Breast epithelium (tissue), 4 donors: ENCODE measurements around the gene ST7. TPM values are rescaled to one million over a fixed set of nuclear protein-coding genes. Genes with fewer than 3 reads are reported as not detected.
"Not testable (repeated sequence)": the region's sequence is repeated elsewhere in the genome, so short reads cannot be mapped to it uniquely, and the experiment has no call there.

ENCODE experiments used
- DNase-seq, 2 donors: peaks; one replicate each; pipeline ENCODE4 v3.0.0-alpha.2; 2019; ENCODE audit warnings: low spot score in 2 of 2
- H3K27ac ChIP-seq, 2 donors: fragments of 200-600 bp; sonication (generic) in 1 of 2; one replicate each; pipeline ENCODE4 v1.5.1; 2016 to 2019; ENCODE audit warnings: mild to moderate bottlenecking in 1 of 2
- H3K27me3 ChIP-seq, 2 donors: fragments of 200-600 bp; sonication (generic) in 1 of 2; one replicate each; pipeline versions ENCODE4 v1.5.1 to v1.6.0; 2017 to 2019; ENCODE audit warnings: control low read depth in 1 of 2, mild to moderate bottlenecking in 1 of 2
- H3K36me3 ChIP-seq: fragments of 200-600 bp; one replicate; pipeline ENCODE4 v1.5.1; 2019
- H3K4me1 ChIP-seq, 2 donors: fragments of 200-600 bp; sonication (generic); one replicate each; pipeline ENCODE4 v1.5.1; 2016 to 2019; ENCODE audit warnings: control low read depth in 1 of 2
- H3K4me3 ChIP-seq, 3 donors: fragments of 200-600 bp; sonication (generic); 1 replicate in 2 of 3; 2 replicates in 1 of 3; pipeline ENCODE4 v1.5.1; 2016 to 2019; ENCODE audit warnings: mild to moderate bottlenecking in 3 of 3, moderate library complexity in 2 of 3
- H3K9me3 ChIP-seq, 2 donors: fragments of 200-600 bp; sonication (generic) in 1 of 2; one replicate each; pipeline ENCODE4 v1.5.1; 2016 to 2019; ENCODE audit warnings: control low read depth in 1 of 2
- POLR2A ChIP-seq: fragments of 450-650 bp; IDR thresholded peaks from one replicate; pipeline ENCODE4 v1.6.1; 2016; ENCODE audit warnings: antibody characterized with exemption, mild to moderate bottlenecking, moderate library complexity
- POLR2AphosphoS5 ChIP-seq, 3 donors: sonication (generic); formaldehyde crosslinking; IDR thresholded peaks; one replicate each; pipeline ENCODE4 v1.6.1; 2017; ENCODE audit warnings: antibody characterized with exemption in 3 of 3
- intact Hi-C: fragments of 100-400 bp; cut with DNase I; formaldehyde crosslinking; loops from one replicate; pipeline ENCODE4 v1.15.1; 2023; ENCODE audit warnings: low total_unique reads
- total RNA-seq, 3 donors: library from RNA; depleted of rRNA; stranded (reverse); fragments of >200 nt; gene quantifications; one replicate each; pipeline ENCODE4 v1.1.0, GENCODE V29; 2016
- TF ChIP-seq, protein P1 (sequence below), 3 donors: fragments of 450-650 bp; IDR thresholded peaks; one replicate each; pipeline ENCODE4 v1.5.1; 2016 to 2017; ENCODE audit warnings: antibody characterized with exemption in 3 of 3, mild to moderate bottlenecking in 3 of 3, moderate library complexity in 3 of 3

ST7 gene
- total RNA-seq, 3 donors from 2014 or later, result 24.3 to 41.4 (median 27.5) TPM

DNA sequence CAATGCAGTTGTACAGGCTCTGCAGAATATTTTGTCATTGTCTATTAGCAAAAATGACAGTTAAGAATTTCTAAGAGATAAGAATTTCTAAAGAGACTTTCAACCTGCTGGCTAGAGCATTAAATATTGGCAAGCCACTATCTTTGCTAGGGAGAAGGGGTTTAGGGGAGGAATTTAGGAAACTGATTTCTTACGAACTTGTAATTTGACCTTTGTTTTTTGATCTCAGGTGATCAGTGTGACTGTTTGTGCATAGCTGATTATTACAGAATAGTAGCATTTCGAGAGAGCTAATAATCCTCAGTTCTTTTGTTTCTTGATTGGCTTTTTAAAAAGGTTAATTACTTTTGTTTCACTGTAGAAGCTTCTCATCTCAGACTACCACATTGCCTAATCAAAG lies 68.1 kb downstream of the ST7 start:
- no peak overlapping the region for H3K27ac ChIP-seq
- intact Hi-C loops, result no loop called here
- DNase-seq, result no peak
- H3K4me1 ChIP-seq, result no peaks in the 10 kb centered on the region
- H3K27me3 ChIP-seq, result no peaks in the 10 kb centered on the region
- H3K9me3 ChIP-seq, result no peaks in the 10 kb centered on the region
- no peak overlapping the region for H3K4me3 ChIP-seq
- TF ChIP-seq POLR2AphosphoS5 (IDR thresholded peaks at IDR 0.05) (no peak), POLR2A (no peak)
- TF ChIP-seq, protein P1, sequence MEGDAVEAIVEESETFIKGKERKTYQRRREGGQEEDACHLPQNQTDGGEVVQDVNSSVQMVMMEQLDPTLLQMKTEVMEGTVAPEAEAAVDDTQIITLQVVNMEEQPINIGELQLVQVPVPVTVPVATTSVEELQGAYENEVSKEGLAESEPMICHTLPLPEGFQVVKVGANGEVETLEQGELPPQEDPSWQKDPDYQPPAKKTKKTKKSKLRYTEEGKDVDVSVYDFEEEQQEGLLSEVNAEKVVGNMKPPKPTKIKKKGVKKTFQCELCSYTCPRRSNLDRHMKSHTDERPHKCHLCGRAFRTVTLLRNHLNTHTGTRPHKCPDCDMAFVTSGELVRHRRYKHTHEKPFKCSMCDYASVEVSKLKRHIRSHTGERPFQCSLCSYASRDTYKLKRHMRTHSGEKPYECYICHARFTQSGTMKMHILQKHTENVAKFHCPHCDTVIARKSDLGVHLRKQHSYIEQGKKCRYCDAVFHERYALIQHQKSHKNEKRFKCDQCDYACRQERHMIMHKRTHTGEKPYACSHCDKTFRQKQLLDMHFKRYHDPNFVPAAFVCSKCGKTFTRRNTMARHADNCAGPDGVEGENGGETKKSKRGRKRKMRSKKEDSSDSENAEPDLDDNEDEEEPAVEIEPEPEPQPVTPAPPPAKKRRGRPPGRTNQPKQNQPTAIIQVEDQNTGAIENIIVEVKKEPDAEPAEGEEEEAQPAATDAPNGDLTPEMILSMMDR (IDR thresholded peaks at IDR 0.05), result no peak
- H3K36me3 ChIP-seq, result no peaks in the 10 kb centered on the region

DNA sequence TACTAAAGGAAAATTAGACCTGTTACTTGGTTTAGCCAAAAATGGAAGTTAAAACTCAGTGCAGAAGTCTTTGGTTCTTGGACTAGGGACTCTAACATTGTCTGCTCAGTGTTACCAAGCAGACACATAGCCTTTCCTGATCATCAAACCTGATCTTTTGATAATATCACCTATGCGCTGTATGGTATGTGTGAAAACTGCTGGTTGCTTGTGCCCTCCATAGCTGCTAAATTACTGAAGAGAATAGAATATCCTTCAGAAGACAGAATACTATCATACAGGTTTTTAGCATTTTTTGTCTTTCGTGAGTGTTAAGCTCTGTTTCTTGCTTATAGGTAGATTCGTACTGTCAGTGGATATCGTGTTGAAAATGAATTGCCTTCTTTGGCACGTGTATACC lies 68.7 kb downstream of the ST7 start:
- H3K9me3 ChIP-seq, result no peaks in the 10 kb centered on the region
- no peaks in the 10 kb centered on the region for H3K4me1 ChIP-seq
- TF ChIP-seq, protein P1 (IDR thresholded peaks at IDR 0.05), result no peak
- no peak for TF ChIP-seq POLR2AphosphoS5 (IDR thresholded peaks at IDR 0.05)
- no peak for TF ChIP-seq POLR2A
- H3K27ac ChIP-seq, result no peak overlapping the region
- no peak for DNase-seq
- H3K36me3 ChIP-seq, result no peaks in the 10 kb centered on the region
- no peaks in the 10 kb centered on the region for H3K27me3 ChIP-seq
- intact Hi-C loops, result no loop called here
- H3K4me3 ChIP-seq, result no peak overlapping the region

DNA sequence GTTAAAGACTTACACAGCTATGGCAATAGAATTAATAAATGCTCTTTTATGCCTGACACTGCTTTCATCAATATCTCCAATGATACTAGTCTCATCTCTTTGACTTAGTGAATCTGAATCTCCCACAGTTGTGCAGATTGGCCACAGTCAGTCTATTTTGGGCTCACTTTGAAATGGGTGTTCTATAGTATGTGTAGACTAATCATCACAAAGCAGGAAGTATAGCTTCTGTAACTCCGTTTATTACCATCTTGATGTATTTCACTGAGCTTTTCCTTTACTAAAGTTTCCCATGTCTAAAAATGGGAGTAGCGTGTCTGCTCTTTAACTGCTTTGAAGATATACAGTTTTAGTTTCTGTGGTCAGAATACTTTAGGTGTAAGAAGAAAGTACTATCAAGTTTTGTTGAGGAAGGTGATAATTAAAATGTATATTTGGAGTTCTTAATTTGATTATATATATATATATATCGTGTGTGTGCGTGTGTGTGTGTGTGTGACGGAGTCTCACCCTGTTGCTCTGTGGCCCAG lies 70.1 kb downstream of the ST7 start:
- TF ChIP-seq POLR2A (no peak), POLR2AphosphoS5 (IDR thresholded peaks at IDR 0.05) (no peak)
- TF ChIP-seq, protein P1 (IDR thresholded peaks at IDR 0.05), result no peak
- H3K4me3 ChIP-seq, result no peak overlapping the region
- no peaks in the 10 kb centered on the region for H3K27me3 ChIP-seq
- H3K9me3 ChIP-seq, result no peaks in the 10 kb centered on the region
- intact Hi-C loops, result no loop called here
- no peak for DNase-seq
- no peak overlapping the region for H3K27ac ChIP-seq
- H3K36me3 ChIP-seq, result no peaks in the 10 kb centered on the region
- H3K4me1 ChIP-seq, result no peaks in the 10 kb centered on the region

DNA sequence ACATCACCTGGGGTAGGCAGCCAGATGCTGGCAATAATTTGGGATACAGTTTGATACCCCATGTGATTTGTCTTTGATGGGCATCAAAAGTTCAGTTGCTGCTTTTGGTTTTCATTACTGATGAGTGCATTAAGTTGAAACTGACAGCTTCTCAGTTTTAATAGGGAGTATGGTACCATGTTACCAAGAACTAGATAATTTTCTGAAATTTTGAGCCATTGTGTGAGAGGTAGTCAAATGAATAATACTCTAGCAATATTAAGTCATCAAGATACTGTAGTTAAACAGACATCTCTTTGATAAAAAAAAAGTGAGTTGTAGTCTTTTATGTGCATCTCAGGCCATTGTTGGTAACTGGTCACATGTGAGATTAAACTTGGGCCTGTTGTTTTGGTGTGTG lies 71.5 kb downstream of the ST7 start:
- H3K36me3 ChIP-seq, result no peaks in the 10 kb centered on the region
- no peaks in the 10 kb centered on the region for H3K9me3 ChIP-seq
- intact Hi-C loops, result no loop called here
- TF ChIP-seq POLR2AphosphoS5 (IDR thresholded peaks at IDR 0.05), result no peak
- TF ChIP-seq POLR2A, result no peak
- TF ChIP-seq, protein P1 (IDR thresholded peaks at IDR 0.05), result no peak
- no peaks in the 10 kb centered on the region for H3K27me3 ChIP-seq
- no peak for DNase-seq
- H3K27ac ChIP-seq, result no peak overlapping the region
- H3K4me1 ChIP-seq, result no peaks in the 10 kb centered on the region
- H3K4me3 ChIP-seq, result no peak overlapping the region

DNA sequence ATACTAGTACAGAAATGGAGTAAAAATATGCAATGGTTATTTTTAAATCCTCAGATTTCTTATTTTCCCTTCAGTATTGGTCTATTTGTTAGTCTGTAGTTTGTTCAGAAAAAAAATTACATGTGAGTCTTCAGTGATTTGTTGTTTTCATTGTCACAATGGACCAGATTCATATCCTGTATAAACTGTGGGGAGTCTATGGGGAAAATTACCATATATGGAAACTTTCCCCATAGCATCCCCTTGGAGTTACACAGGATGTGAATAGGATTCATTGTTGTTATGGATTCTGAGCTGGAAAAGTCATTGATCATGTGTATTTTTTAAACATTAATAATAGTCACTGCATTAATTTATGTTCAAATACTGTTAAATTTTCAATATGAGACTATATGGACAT lies 72.6 kb downstream of the ST7 start:
- intact Hi-C loops, result no loop called here
- DNase-seq, result no peak
- H3K9me3 ChIP-seq, result no peaks in the 10 kb centered on the region
- TF ChIP-seq, protein P1 (IDR thresholded peaks at IDR 0.05), result no peak
- TF ChIP-seq POLR2A, result no peak
- no peak for TF ChIP-seq POLR2AphosphoS5 (IDR thresholded peaks at IDR 0.05)
- H3K4me3 ChIP-seq, result no peak overlapping the region
- no peak overlapping the region for H3K27ac ChIP-seq
- H3K36me3 ChIP-seq, result no peaks in the 10 kb centered on the region
- H3K4me1 ChIP-seq, result no peaks in the 10 kb centered on the region
- no peaks in the 10 kb centered on the region for H3K27me3 ChIP-seq

DNA sequence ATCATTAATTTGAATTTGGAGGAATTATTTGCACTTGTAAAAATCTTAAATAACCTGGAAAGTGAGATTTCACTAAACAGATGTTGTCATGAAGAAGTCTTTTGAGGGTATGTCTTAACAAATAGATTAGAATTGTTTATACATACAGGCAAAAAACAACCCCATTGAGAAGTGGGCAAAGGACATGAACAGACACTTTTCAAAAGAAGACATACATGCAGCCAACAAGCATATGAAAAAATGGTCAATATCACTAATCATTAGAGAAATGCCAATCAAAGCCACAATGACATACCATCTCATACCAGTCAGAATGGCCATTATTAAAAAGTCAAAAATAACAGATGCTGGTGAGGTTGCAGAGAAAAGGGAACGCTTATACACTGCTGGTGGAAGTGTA lies 77.0 kb downstream of the ST7 start:
- DNase-seq, H3K9me3 ChIP-seq, intact Hi-C loops, H3K27ac ChIP-seq, H3K4me3 ChIP-seq, H3K27me3 ChIP-seq, H3K4me1 ChIP-seq, H3K36me3 ChIP-seq: not testable (repeated sequence)

DNA sequence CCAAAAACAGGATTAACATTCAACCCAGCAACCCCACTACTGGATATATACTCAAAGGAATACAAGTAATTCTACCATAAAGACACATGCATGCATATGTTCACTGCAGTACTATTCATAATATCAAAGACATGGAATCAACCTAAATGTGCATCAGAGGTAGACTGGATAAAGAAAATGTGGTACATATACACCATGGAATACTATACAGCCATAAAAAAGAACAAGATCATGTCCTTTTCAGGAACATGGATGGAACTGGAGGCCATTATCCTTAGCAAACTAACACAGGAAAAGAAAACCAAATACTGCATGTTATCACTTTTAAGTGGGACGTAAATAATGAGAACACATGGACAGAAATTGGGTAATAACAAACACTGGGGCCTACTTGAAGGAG lies 77.5 kb downstream of the ST7 start:
- DNase-seq, H3K4me1 ChIP-seq, H3K36me3 ChIP-seq, H3K27ac ChIP-seq, H3K4me3 ChIP-seq, intact Hi-C loops, H3K9me3 ChIP-seq, H3K27me3 ChIP-seq: not testable (repeated sequence)
